Keratinocyte (primary cell): Measurements from ENCODE around the gene TMEM144. TPM values are rescaled to one million over a fixed set of nuclear protein-coding genes. Genes with fewer than 3 reads are reported as not detected.
A peak's percentile ranks its signal among the peaks of the same experiment; 100 is the strongest.

Experiments used
- DNase-seq: peaks from one replicate; pipeline ENCODE4 v3.0.0-alpha.2; 2011; ENCODE audit warnings: low read depth, missing footprints, low spot score
- FAIRE-seq: peaks from 2 replicates; lab custom pipeline; 2011; peaks lifted over from hg19 to GRCh38; lab: Jason Lieb, UNC
- H2AFZ ChIP-seq: 2 replicates; pipeline ENCODE4 v1.6.0; 2012; ENCODE audit warnings: low read length, control low read depth, inconsistent platforms; ENCODE audit not compliant: control insufficient read depth
- H3K27ac ChIP-seq: 2 replicates; pipeline ENCODE4 v1.5.1; 2011; ENCODE audit warnings: low read length; ENCODE audit not compliant: control insufficient read depth, insufficient read depth
- H3K27me3 ChIP-seq: 3 replicates; pipeline ENCODE4 v1.6.0; 2011; ENCODE audit warnings: low read length; ENCODE audit not compliant: control insufficient read depth, insufficient read depth; ENCODE audit errors: extremely low read depth
- H3K36me3 ChIP-seq, 2 experiments: 2 replicates in 1 of 2; 3 replicates in 1 of 2; pipeline ENCODE4 v1.5.1; 2011; ENCODE audit warnings: low read length in 2 of 2, mild to moderate bottlenecking in 1 of 2; ENCODE audit not compliant: control insufficient read depth in 2 of 2, insufficient read depth in 2 of 2; ENCODE audit errors: extremely low read depth in 1 of 2
- H3K4me1 ChIP-seq: 3 replicates; pipeline ENCODE4 v1.5.1; 2011; ENCODE audit warnings: low read length; ENCODE audit not compliant: control insufficient read depth, insufficient read depth; ENCODE audit errors: extremely low read depth
- H3K4me2 ChIP-seq: 3 replicates; pipeline ENCODE4 v1.6.0; 2011; ENCODE audit warnings: low read depth, low read length; ENCODE audit not compliant: control insufficient read depth, insufficient read depth; ENCODE audit errors: extremely low read depth
- H3K4me3 ChIP-seq, 3 experiments: fragments of 200-600 bp in 1 of 3; sonication (generic) in 1 of 3; 2 replicates in 2 of 3; 3 replicates in 1 of 3; pipeline ENCODE4 v1.5.1; 2011 to 2016; ENCODE audit warnings: low read length in 3 of 3, mild to moderate bottlenecking in 3 of 3, control low read depth in 2 of 3, inconsistent platforms in 1 of 3, low read depth in 1 of 3, mixed read lengths in 1 of 3, mixed run types in 1 of 3, moderate library complexity in 1 of 3; ENCODE audit not compliant: control insufficient read depth in 2 of 3, insufficient read depth in 2 of 3; ENCODE audit errors: extremely low read depth in 1 of 3
- H3K79me2 ChIP-seq: 2 replicates; pipeline ENCODE4 v1.6.0; 2012; ENCODE audit warnings: low read length; ENCODE audit not compliant: control insufficient read depth, insufficient read depth
- H3K9ac ChIP-seq: 3 replicates; pipeline ENCODE4 v1.6.0; 2011; ENCODE audit warnings: low read length; ENCODE audit not compliant: control insufficient read depth, insufficient read depth; ENCODE audit errors: extremely low read depth
- H3K9me1 ChIP-seq: 3 replicates; pipeline ENCODE4 v1.6.0; 2011; ENCODE audit warnings: low read length; ENCODE audit not compliant: control insufficient read depth, insufficient read depth; ENCODE audit errors: extremely low read depth
- H3K9me3 ChIP-seq: 2 replicates; pipeline ENCODE4 v1.5.1; 2012; ENCODE audit warnings: low read depth, low read length; ENCODE audit not compliant: control insufficient read depth
- H4K20me1 ChIP-seq: 3 replicates; pipeline ENCODE4 v1.6.0; 2011; ENCODE audit warnings: low read length; ENCODE audit not compliant: control insufficient read depth, insufficient read depth; ENCODE audit errors: extremely low read depth
- EZH2 ChIP-seq: IDR thresholded peaks from one replicate; pipeline ENCODE4 v1.6.1; 2012; ENCODE audit warnings: inconsistent platforms, mild to moderate bottlenecking, low read length, moderate library complexity
- dilution Hi-C: fragments of 300-500 bp; cut with MboI; formaldehyde crosslinking; loops from one replicate; pipeline ENCODE4 v1.7.0; 2020; ENCODE audit warnings: low sequenced_read_pairs; ENCODE audit not compliant: extremely low pct_ligation_motif_present
- polyA plus RNA-seq, 5 experiments: library from polyadenylated mRNA; depleted of rRNA in 3 of 5; stranded (reverse) in 3 of 5; stranded (forward) in 1 of 5; unstranded in 1 of 5; fragments of >200 nt; gene quantifications; 1 replicate in 1 of 5; 2 replicates in 3 of 5; 3 replicates in 1 of 5; pipeline versions ENCODE4 v1.2.1 to v1.2.3, GENCODE V29; 2011 to 2012; ENCODE audit warnings: missing spikeins in 2 of 5, low read depth in 1 of 5, low replicate concordance in 1 of 5
- TF ChIP-seq, protein P1 (sequence below), 3 experiments: IDR thresholded peaks in 1 of 3; conservative IDR thresholded peaks in 1 of 3; optimal IDR thresholded peaks in 1 of 3; 2 replicates in 2 of 3; 3 replicates in 1 of 3; pipeline versions ENCODE3 to v1.5.1; 2011; ENCODE audit warnings: low read length in 3 of 3, mild to moderate bottlenecking in 3 of 3, moderate library complexity in 2 of 3, control low read depth in 1 of 3, inconsistent platforms in 1 of 3; ENCODE audit not compliant: insufficient read depth in 2 of 3; ENCODE audit errors: extremely low read depth in 1 of 3

The TMEM144 gene
- polyA plus RNA-seq, 1 donor (not counting 4 experiments of a cell fraction or from before 2014, with no cell fraction given), result 3.3 TPM

DNA sequence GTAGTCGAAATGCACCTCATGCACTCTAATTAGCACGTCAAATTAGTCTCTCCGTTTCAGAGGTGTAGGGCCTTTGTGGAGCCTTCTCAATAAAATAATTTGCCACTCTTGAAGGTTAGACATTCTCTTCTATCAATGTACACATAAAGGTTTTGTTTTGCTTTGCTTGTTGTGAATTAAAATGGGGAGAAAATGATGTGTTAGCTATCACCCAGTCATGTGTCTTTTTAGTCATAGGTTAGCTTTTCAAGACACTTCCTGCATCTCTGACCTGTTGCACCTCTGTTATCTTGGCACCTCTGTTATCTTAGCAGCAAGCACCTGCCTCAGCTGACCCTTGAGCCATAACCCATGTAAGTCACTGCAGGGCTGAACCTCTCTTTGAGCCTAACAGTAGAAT, 936 bp downstream of the TMEM144 start:
- H3K9me3 ChIP-seq, result no peaks in the 10 kb centered on the region
- peaks cover 10% of the 10 kb centered on the region for H3K4me1 ChIP-seq
- FAIRE-seq, result no peak
- no peaks in the 10 kb centered on the region for H3K36me3 ChIP-seq
- H3K27ac ChIP-seq, result peak overlapping the region; percentile 68
- no peaks in the 10 kb centered on the region for H3K9me1 ChIP-seq
- peak overlapping the region; percentile 82 for H3K4me2 ChIP-seq
- TF ChIP-seq, protein P1, sequence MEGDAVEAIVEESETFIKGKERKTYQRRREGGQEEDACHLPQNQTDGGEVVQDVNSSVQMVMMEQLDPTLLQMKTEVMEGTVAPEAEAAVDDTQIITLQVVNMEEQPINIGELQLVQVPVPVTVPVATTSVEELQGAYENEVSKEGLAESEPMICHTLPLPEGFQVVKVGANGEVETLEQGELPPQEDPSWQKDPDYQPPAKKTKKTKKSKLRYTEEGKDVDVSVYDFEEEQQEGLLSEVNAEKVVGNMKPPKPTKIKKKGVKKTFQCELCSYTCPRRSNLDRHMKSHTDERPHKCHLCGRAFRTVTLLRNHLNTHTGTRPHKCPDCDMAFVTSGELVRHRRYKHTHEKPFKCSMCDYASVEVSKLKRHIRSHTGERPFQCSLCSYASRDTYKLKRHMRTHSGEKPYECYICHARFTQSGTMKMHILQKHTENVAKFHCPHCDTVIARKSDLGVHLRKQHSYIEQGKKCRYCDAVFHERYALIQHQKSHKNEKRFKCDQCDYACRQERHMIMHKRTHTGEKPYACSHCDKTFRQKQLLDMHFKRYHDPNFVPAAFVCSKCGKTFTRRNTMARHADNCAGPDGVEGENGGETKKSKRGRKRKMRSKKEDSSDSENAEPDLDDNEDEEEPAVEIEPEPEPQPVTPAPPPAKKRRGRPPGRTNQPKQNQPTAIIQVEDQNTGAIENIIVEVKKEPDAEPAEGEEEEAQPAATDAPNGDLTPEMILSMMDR (optimal IDR thresholded peaks at IDR 0.05 in 1 of 3, IDR thresholded peaks at IDR 0.05 in 1 of 3, conservative IDR thresholded peaks at IDR 0.05 in 1 of 3; ENCODE audit: extremely low read depth in 1 of 3, insufficient read depth in 2 of 3, low read length in 3 of 3), result no peak
- dilution Hi-C loops, result no loop called here
- no peaks in the 10 kb centered on the region for H4K20me1 ChIP-seq
- no peak for DNase-seq
- peak overlapping the region; percentile 81 for H3K9ac ChIP-seq
- H2AFZ ChIP-seq, result peak overlapping the region; percentile 67
- H3K27me3 ChIP-seq, result no peaks in the 10 kb centered on the region
- peak overlapping the region; percentile 29 to 80 (median 79) for H3K4me3 ChIP-seq
- no peaks in the 10 kb centered on the region for H3K79me2 ChIP-seq

DNA sequence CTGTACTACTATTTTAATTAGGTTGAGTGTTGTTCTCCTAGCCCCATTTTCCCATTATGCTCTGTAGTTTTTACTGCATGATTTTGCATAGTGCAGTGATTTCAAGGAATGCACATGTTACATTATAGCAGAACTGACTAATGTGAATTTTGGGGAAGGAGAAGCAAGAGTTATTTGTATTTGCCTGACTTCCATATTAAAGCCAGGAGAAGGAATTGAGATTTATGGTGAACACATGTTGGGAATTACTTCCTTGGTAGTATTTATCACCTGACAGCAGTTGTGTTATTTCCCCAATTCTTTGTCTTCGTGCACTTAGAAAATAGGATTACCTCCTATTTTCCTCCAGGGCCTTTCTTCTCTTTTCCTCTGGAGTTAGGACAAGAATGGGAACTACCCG, 3.2 kb downstream of the TMEM144 start:
- no peak overlapping the region for H3K4me3 ChIP-seq
- no peak overlapping the region for H3K4me2 ChIP-seq
- H3K9me3 ChIP-seq, result no peaks in the 10 kb centered on the region
- no peaks in the 10 kb centered on the region for H3K79me2 ChIP-seq
- FAIRE-seq (no peak), DNase-seq (no peak)
- no peak for TF ChIP-seq EZH2
- TF ChIP-seq, protein P1 (optimal IDR thresholded peaks at IDR 0.05 in 1 of 3, IDR thresholded peaks at IDR 0.05 in 1 of 3, conservative IDR thresholded peaks at IDR 0.05 in 1 of 3; ENCODE audit: extremely low read depth in 1 of 3, insufficient read depth in 2 of 3, low read length in 3 of 3), result no peak
- peaks cover 10% of the 10 kb centered on the region for H3K4me1 ChIP-seq
- H3K27ac ChIP-seq, result no peak overlapping the region
- H3K36me3 ChIP-seq, result no peaks in the 10 kb centered on the region
- H3K9me1 ChIP-seq, result no peaks in the 10 kb centered on the region
- dilution Hi-C loops, result no loop called here
- no peak overlapping the region for H3K9ac ChIP-seq
- no peaks in the 10 kb centered on the region for H4K20me1 ChIP-seq
- no peak overlapping the region for H2AFZ ChIP-seq
- H3K27me3 ChIP-seq, result no peaks in the 10 kb centered on the region
